Smooth muscle cell (in vitro differentiated cells): ENCODE data around the gene TBX18. TPM values are rescaled to one million over a fixed set of nuclear protein-coding genes. Genes with fewer than 3 reads are reported as not detected.

ENCODE experiments used
- DNase-seq: peaks from one replicate; lab custom pipeline; 2025; ENCODE audit not compliant: unreplicated experiment; lab: John Stamatoyannopoulos, UW
- H2AFZ ChIP-seq: fragments of 200-600 bp; sonication (generic); 2 replicates; pipeline ENCODE4 v1.6.0; 2016; ENCODE audit warnings: antibody characterized with exemption, low read depth, mild to moderate bottlenecking
- H3F3A ChIP-seq: fragments of 200-600 bp; sonication (generic); 2 replicates; pipeline ENCODE4 v1.6.0; 2017; ENCODE audit warnings: antibody characterized with exemption, low read depth
- H3K27ac ChIP-seq: fragments of 200-600 bp; sonication (generic); 2 replicates; pipeline ENCODE4 v1.5.1; 2016; ENCODE audit warnings: low read depth, mild to moderate bottlenecking
- H3K27me3 ChIP-seq: fragments of 200-600 bp; sonication (generic); 2 replicates; pipeline ENCODE4 v1.6.1; 2016; ENCODE audit warnings: low read depth, mild to moderate bottlenecking
- H3K36me3 ChIP-seq: fragments of 200-600 bp; sonication (generic); 2 replicates; pipeline ENCODE4 v1.5.1; 2016; ENCODE audit warnings: low read depth
- H3K4me1 ChIP-seq: fragments of 200-600 bp; sonication (generic); 2 replicates; pipeline ENCODE4 v1.5.1; 2016; ENCODE audit warnings: low read depth
- H3K4me2 ChIP-seq: fragments of 200-600 bp; sonication (generic); 2 replicates; pipeline ENCODE4 v1.6.0; 2016; ENCODE audit warnings: mild to moderate bottlenecking
- H3K4me3 ChIP-seq: fragments of 200-600 bp; sonication (generic); 2 replicates; pipeline ENCODE4 v1.5.1; 2016; ENCODE audit warnings: mild to moderate bottlenecking
- H3K79me2 ChIP-seq: fragments of 200-600 bp; sonication (generic); 2 replicates; pipeline ENCODE4 v1.6.0; 2016; ENCODE audit warnings: low read depth, mild to moderate bottlenecking
- H3K9ac ChIP-seq: fragments of 200-600 bp; sonication (generic); 2 replicates; pipeline ENCODE4 v1.6.0; 2016; ENCODE audit warnings: low read depth
- H3K9me3 ChIP-seq: fragments of 200-600 bp; sonication (generic); replicated peaks from 2 replicates; pipeline ENCODE4 v1.5.1; 2016; ENCODE audit warnings: low read depth
- H4K20me1 ChIP-seq: fragments of 200-600 bp; sonication (generic); 2 replicates; pipeline ENCODE4 v1.6.0; 2016; ENCODE audit warnings: low read depth
- CTCF ChIP-seq: fragments of 200-600 bp; sonication (generic); IDR thresholded peaks from 2 replicates; pipeline ENCODE4 v1.5.1; 2017; ENCODE audit warnings: borderline replicate concordance, mild to moderate bottlenecking, antibody characterized with exemption; ENCODE audit not compliant: insufficient read depth, poor library complexity, severe bottlenecking
- WGBS: methylation state at CpG from one replicate; pipeline ENCODE4 v1.1.7; 2016; ENCODE audit warnings: low lambda C conversion rate; 5-methylcytosine and 5-hydroxymethylcytosine counted together
- polyA plus RNA-seq: library from polyadenylated mRNA; unstranded; fragments of >200 nt; fragmentation: Nextera tagmentation; extraction: Ambion mirVana; gene quantifications from 2 replicates; pipeline ENCODE4 v1.2.1, GENCODE V29; 2016
- total RNA-seq: library from RNA; depleted of rRNA; stranded (reverse); fragments of >200 nt; gene quantifications from 2 replicates; pipeline ENCODE4 v1.2.3, GENCODE V29; 2014

The TBX18 gene
- total and polyA plus RNA-seq, 2 experiments from 2014 or later, result 0.59 to 2.3 TPM

- WGBS, result 53% methylated on average over 4 of the region's 4 CpGs
- H3K36me3 ChIP-seq, result no peaks in the 10 kb centered on the region
- H3K4me3 ChIP-seq, result no peak overlapping the region
- H4K20me1 ChIP-seq, result no peaks in the 10 kb centered on the region
- H3K79me2 ChIP-seq, result no peaks in the 10 kb centered on the region
- H3F3A ChIP-seq, result no peaks in the 10 kb centered on the region
- peaks cover 4% of the 10 kb centered on the region for H3K4me1 ChIP-seq
- H3K9ac ChIP-seq, result no peak overlapping the region
- H2AFZ ChIP-seq, result no peak overlapping the region
- no peaks in the 10 kb centered on the region for H3K27me3 ChIP-seq
- peak overlapping the region; percentile 51 for H3K27ac ChIP-seq
- TF ChIP-seq CTCF, result no peak
- no peak for DNase-seq
- no peaks in the 10 kb centered on the region for H3K9me3 ChIP-seq
- H3K4me2 ChIP-seq, result peak overlapping the region; percentile 43
Measured at GRCh38 chr6:84645563-84646266, 118.7 kb downstream of the TBX18 start.

DNA sequence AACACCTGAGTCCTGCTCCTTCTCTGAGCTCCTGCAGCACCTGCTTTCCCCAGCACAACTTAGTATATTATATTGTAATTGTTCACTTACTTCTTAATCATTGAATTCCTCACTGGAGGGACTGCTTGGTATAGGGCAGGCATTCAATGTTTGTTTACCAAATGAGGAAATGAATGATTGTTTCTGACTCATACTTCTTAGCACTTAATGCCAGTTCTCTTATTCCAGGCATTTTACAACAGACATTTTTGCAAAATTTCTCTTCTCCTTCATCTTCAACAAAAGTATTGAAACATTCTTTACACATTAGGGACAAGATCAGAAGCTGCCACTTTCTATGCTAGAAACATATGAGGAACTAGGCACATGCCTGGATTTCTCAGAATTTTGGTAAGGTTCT is 119.4 kb downstream of the TBX18 start:
- Histone ChIP-seq H3K4me3 (no peak overlapping the region), H3K36me3 (no peaks in the 10 kb centered on the region), H3K27me3 (no peaks in the 10 kb centered on the region), H3F3A (no peaks in the 10 kb centered on the region), H3K9me3 (no peaks in the 10 kb centered on the region), H3K27ac (peak overlapping the region; percentile 51), H3K4me2 (peak overlapping the region; percentile 43), H3K4me1 (peaks cover 4% of the 10 kb centered on the region), H3K9ac (no peak overlapping the region), H3K79me2 (no peaks in the 10 kb centered on the region), H2AFZ (no peak overlapping the region), H4K20me1 (no peaks in the 10 kb centered on the region)
- TF ChIP-seq CTCF, result no peak
- no peak for DNase-seq

DNA sequence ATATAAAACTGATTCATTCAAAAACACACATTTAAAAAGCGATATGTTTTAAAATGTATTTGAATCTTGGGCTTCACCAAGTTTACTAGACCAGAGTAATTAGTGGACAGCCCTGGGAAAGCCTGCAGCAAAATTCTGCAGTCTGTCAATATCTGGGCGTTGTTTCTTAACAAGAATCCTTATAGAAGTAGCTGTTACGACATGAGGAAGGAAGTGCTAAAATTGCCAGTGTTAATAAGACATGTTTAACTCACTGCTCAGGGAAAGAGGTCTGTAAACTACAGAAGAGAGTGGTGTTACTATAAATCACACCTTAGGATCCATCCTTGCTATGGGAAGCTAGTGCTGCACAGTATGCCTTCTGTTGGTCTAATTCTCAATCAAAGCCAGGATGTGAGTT is 120.6 kb downstream of the TBX18 start:
- no peaks in the 10 kb centered on the region for H3K79me2 ChIP-seq
- no peak for TF ChIP-seq CTCF
- H3K27me3 ChIP-seq, result no peaks in the 10 kb centered on the region
- WGBS, result 63% methylated on average over 3 of the region's 3 CpGs
- H3F3A ChIP-seq, result no peaks in the 10 kb centered on the region
- H3K4me2 ChIP-seq, result no peak overlapping the region
- H3K36me3 ChIP-seq, result no peaks in the 10 kb centered on the region
- no peak overlapping the region for H3K9ac ChIP-seq
- peaks cover 4% of the 10 kb centered on the region for H3K4me1 ChIP-seq
- no peaks in the 10 kb centered on the region for H3K9me3 ChIP-seq
- H3K4me3 ChIP-seq, result no peak overlapping the region
- no peak overlapping the region for H2AFZ ChIP-seq
- no peak overlapping the region for H3K27ac ChIP-seq
- no peaks in the 10 kb centered on the region for H4K20me1 ChIP-seq
- no peak for DNase-seq

DNA sequence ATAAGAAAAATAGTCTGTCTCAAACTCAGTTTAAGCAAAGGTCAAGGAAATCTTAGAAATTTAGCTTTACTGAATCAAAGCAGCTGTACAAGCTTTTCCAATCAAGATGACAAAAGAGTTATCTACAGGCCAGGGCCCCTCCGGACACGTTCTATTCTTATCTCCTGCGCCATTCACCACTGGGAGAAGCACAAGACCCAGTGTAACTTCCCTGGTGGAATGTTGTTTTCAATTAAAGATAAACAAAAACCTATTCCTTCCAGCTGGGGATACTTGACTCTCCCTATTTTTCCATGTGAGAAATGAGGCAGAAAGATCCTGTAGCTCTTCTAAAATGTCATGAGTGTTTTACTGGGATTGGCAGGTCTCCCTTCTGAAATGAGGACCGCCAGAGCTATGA is 123.3 kb downstream of the TBX18 start:
- no peak for DNase-seq
- no peak overlapping the region for H2AFZ ChIP-seq
- no peaks in the 10 kb centered on the region for H4K20me1 ChIP-seq
- no peak overlapping the region for H3K4me2 ChIP-seq
- no peaks in the 10 kb centered on the region for H3K79me2 ChIP-seq
- H3K27ac ChIP-seq, result no peak overlapping the region
- no peak overlapping the region for H3K4me3 ChIP-seq
- no peaks in the 10 kb centered on the region for H3K9me3 ChIP-seq
- H3K27me3 ChIP-seq, result no peaks in the 10 kb centered on the region
- H3K36me3 ChIP-seq, result no peaks in the 10 kb centered on the region
- peaks cover 4% of the 10 kb centered on the region for H3K4me1 ChIP-seq
- WGBS, result 46% methylated on average over 4 of the region's 4 CpGs
- H3K9ac ChIP-seq, result no peak overlapping the region
- no peaks in the 10 kb centered on the region for H3F3A ChIP-seq
- TF ChIP-seq CTCF, result no peak
